HG03064 (cell line): Measurements from ENCODE around the gene CPTP.

Experiments used
- ATAC-seq: cut with Tn5 transposase; IDR thresholded peaks from one replicate; pipeline ENCODE4 v1.9.1; 2021; ENCODE audit warnings: low read depth; ENCODE audit not compliant: unreplicated experiment

The CPTP gene

DNA sequence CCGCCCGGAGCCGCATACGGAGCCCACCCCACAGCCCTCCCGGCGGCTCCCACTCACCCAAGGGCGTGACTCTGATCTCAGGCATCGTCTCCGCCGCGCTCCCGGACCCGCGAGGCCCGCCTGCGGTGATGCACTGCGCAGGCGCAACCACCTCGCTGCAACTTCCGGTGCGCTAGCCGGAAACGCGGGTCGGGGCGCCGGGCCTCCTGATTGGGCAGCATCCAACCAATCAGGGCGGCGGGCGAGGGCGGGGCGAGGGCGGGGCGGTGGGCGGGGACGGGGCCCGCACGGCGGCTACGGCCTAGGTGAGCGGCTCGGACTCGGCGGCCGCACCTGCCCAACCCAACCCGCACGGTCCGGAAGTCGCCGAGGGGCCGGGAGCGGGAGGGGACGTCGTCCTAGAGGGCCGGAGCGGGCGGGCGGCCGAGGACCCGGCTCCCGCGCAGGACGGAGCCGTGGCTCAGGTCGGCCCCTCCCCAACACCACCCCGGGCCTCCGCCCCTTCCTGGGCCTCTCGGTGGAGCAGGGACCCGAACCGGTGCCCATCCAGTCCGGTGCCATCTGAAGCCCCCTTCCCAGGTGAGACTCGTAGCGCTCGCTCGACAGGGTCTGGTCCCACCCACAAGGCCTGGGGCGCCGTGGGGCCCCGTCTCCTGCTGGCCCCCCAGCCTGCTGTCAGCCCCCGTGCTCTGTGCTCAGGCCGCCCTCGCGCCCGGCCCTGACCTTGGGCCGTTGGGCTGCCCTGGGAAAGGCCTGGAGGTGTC, at the start of gene CPTP, which contains the start of gene INTS11:
Gene CPTP, plus strand, starts transcription at position 279 of the 764 bp plus-strand sequence. CDS start 2,109 bp downstream, outside the sequence.
Gene INTS11, minus strand, starts transcription at position 137 of the 764 bp plus-strand sequence. Its CDS starts 52 bp downstream, at position 85.
- ATAC-seq, result peak; percentile 59

- ATAC-seq, result no peak
These were observed 49.6 kb upstream of the CPTP start for GRCh38 chr1:1274931-1275431.

- no peak for ATAC-seq
These were observed 48.8 kb upstream of the CPTP start for GRCh38 chr1:1275836-1276235.

- no peak for ATAC-seq
These were observed 46.0 kb upstream of the CPTP start for GRCh38 chr1:1278620-1279019.

DNA sequence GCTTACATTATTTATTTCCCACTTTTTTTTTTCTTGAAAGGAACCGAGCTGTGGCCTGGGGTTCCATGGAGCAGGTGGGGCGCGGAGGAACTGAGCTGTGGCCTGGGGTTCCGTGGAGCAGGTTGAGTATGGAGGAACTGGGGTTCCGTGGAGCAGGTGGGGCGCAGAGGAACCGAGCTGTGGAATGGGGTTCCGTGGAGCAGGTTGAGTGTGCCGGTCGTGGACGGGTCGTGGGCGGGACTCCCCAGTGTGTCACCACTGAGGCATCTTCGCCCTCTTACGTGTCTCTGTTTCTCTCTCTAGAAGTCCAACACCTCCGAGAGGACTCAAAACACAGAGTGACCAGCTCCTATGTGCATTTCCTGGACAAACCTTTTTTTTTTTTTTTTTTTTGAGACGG, 45.6 kb upstream of the CPTP start:
- ATAC-seq, result no peak

DNA sequence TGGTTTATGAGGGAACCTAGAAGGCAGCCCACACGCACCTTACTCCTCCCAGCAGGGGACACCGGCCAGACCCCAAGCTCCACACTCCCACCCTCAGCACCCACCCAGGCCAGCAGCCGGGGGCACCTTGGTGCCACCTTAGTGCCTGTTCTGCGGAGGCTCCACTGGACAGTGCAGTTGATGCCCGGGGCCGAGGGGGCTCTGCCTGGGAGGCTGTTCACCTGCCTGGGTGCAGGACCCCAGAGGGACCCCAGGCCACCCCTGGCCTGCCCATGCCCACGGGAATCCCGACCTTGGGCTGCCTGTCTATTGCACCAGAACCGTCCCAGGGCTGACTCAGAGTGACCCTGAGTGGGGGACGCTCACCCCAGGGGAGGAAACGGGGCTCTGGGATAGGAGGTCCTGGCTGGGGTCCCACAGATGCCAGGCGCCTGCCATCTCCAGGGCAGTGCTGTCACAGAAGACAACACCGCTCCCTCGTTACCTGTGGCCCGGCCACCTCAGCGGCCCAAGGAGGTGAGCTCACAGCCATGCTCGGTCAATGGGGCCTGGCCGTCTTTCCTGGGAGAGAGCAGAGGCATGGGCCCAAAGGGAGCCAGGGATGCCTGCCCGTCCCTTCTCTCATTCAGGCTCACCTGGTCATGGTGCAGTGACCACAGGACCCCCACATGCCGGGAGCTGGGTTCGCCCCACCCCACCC, 43.7 kb upstream of the CPTP start:
- ATAC-seq, result no peak

DNA sequence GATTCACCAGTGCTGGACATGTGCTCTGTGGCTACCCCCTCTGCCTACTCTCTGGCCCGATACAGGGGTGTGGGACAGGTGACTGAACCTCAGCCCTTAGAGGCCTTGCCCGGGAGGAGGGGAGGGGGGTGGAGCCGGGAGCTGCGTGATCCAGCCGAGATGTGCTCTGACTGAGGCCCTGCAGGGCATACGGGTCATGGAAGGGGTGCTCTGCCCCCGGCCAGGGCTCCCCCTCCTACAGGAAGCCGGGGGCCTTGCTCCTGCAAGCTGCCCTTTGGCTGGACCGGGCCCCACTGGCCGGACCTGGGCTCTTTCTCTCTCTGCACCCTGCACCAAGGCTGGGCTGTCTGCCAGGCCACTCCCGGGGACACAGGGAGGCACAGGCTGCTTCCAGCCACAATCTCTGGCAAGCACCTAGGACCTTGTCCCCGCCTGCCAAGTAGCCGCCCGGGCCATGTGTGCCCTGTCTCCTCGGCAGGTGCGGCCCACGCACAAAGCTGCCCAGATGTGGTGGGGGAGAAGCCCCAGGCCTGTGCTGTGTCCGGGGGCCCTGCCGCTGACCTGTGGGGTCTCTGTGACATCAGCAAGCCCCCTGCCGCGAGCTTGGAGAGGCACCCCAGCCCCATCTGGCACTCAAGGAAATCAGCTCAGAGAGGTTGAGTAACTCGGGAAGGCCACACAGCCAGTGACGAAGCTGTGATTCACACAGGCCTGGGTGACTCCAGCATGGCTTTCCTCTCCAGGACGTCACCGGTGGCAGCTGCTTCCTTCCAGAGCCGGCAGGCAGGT, 42.9 kb upstream of the CPTP start:
- no peak for ATAC-seq

DNA sequence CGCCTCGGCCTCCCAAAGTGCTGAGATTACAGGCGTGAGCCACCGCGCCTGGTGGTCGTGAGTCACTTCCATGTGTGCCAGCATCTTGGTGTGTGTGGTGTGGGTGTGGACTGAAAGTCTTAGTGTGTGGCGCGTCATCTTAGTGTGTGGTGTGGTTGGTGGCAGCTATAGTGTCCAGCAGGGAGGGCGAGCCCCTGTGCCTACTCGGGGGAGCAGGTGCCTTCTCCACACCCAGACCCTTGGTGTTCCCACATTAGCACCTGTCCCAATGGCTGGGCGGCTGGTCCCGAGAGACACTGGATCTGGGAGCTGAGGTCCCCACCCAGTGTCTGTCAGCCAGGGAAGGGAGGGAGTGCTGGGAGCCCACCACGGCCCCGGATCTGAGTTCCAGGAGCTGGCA, 41.6 kb upstream of the CPTP start:
- no peak for ATAC-seq

GRCh38 chr1:1283821-1284220, 40.8 kb upstream of the CPTP start:
- ATAC-seq, result no peak

DNA sequence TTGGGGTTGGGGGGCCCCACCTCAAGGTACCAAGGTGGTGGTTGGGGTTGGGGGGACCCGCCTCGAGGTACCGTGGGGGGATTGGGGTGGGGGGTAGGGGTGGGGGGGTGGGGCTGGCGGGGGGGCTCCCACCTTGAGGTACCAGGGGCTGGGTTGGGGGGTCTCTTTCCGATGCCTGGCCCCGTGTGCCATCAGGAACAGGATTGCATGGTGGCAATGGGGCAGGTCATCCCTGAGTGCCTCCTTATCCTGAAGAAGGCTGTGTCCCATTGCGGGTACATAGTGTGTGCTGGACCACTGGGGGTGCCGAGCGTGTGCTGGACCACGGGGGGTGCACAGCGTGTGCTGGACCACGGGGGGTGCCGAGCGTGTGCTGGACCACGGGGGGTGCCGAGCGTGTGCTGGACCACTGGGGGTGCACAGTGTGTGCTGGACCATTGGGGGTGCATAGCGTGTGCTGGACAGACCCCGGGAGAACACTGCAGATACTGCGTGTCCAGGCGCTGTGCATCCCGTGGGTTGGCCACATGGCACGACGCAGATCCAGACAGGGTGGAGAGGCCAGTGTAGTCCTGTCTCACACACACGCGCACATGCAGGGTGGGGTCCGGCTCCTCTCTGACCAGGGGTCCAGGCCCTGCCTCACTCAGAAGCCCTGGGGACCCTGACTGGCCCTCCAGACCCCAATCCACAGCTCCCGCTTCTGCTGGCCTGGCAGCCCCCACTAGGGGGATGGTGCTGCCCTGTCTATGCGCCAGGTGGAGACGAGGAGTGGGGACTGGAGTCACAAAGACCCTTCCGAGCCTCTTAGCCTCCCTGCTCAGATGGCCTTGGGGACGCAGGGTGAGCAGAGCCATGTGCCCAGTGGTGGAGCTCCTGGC, 40.1 kb upstream of the CPTP start:
- ATAC-seq, result no peak

- no peak for ATAC-seq
These were observed 39.5 kb upstream of the CPTP start for GRCh38 chr1:1285102-1285571.

DNA sequence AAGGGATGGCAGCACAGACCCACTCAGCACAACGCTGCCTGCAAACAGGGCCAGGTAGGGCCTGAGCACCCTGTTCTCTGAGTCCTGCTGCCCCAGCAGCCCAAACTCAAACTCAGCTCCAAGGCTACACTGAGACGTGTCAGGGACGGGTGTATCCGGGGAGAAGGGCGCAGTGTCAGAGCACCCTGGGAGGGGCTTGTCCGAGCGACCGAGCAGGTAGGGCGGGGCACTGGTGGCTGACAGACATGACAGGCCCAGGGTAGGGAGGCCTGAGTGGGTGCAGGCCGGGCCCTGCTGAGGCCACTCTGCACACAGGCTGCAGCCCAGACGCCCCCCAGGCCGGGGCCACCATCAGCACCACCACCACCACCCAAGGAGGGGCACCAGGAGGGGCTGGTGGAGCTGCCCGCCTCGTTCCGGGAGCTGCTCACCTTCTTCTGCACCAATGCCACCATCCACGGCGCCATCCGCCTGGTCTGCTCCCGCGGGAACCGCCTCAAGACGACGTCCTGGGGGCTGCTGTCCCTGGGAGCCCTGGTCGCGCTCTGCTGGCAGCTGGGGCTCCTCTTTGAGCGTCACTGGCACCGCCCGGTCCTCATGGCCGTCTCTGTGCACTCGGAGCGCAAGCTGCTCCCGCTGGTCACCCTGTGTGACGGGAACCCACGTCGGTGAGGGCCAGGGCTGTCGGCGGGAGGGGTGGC, 38.8 kb upstream of the CPTP start:
- no peak for ATAC-seq

- no peak for ATAC-seq
These were observed 38.0 kb upstream of the CPTP start for GRCh38 chr1:1286313-1287261.

DNA sequence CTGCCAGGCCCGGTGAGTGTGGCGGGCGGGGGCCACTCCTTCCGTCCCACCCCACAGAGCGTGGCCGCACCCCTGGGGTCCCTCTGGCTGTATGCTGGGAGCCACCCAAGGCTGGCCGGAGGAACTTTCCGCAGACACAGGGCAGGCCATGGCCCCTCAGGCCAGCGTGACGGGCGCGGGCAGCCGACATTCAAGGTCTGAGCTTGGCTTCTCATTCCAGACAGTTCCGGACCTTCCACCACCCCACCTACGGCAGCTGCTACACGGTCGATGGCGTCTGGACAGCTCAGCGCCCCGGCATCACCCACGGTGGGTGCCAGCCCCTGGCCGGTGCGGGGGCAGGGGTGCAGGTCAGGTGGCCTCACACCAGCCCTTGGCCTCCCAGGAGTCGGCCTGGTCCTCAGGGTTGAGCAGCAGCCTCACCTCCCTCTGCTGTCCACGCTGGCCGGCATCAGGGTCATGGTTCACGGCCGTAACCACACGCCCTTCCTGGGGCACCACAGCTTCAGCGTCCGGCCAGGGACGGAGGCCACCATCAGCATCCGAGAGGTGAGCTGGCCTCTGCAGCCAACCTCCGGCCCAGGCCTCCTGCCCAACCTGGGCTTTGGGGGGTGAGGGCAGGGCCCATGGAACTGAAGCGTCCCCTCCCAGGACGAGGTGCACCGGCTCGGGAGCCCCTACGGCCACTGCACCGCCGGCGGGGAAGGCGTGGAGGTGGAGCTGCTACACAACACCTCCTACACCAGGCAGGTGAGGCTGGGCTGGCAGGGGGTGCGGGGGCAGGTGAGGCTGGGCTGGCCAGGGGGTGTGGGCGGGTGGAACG, 37.1 kb upstream of the CPTP start:
- no peak for ATAC-seq

GRCh38 chr1:1290238-1290731, 34.3 kb upstream of the CPTP start:
- ATAC-seq, result no peak

DNA sequence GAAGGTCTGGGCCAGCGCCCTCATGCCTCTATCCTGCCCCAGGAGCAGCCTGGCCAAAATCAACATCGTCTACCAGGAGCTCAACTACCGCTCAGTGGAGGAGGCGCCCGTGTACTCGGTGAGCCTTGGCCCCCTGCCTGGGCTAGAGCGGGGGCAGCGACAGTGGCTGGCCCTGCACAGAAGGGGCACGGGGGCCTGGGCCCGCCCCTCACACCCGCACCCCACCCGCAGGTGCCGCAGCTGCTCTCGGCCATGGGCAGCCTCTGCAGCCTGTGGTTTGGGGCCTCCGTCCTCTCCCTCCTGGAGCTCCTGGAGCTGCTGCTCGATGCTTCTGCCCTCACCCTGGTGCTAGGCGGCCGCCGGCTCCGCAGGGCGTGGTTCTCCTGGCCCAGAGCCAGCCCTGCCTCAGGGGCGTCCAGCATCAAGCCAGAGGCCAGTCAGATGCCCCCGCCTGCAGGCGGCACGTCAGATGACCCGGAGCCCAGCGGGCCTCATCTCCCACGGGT, 33.5 kb upstream of the CPTP start:
- ATAC-seq, result no peak
